Naive thymus-derived CD4-positive, alpha-beta T cell (primary cell): ENCODE data around the gene FAM222A. TPM values are rescaled to one million over a fixed set of nuclear protein-coding genes. Genes with fewer than 3 reads are reported as not detected.
"Not testable (repeated sequence)": the region's sequence is repeated elsewhere in the genome, so short reads cannot be mapped to it uniquely, and the experiment has no call there.

Experiments used
- ATAC-seq: fragments of 150-1000 bp; cut with Tn5 transposase; 2 replicates; pipeline ENCODE4 v1.10.0; 2021; ENCODE audit warnings: mild to moderate bottlenecking, moderate library complexity
- CTCF ChIA-PET: fragments of 350-600 bp; sonication (Branson Sonifier 250); formaldehyde crosslinking; loops from one replicate; lab custom pipeline; 2021; ENCODE audit warnings: antibody characterized with exemption; lab: Charles Lee
- POLR2A ChIA-PET: fragments of 350-600 bp; sonication (Branson Sonifier 250); formaldehyde crosslinking; loops from one replicate; lab custom pipeline; 2021; ENCODE audit warnings: antibody characterized with exemption, inconsistent platforms; lab: Charles Lee
- DNase-seq, 9 donors: peaks; one replicate each; pipeline versions ENCODE4 v3.0.0 to v3.0.0-alpha.2; 2020 to 2022; ENCODE audit warnings: mixed read lengths in 1 of 9
- H3K27ac ChIP-seq: one replicate; pipeline ENCODE4 v1.7.0; 2013; ENCODE audit warnings: mild to moderate bottlenecking, low read depth, low read length, moderate library complexity
- H3K27me3 ChIP-seq, 2 donors: one replicate each; pipeline ENCODE4 v1.7.0; 2013; ENCODE audit warnings: low read length in 2 of 2, mild to moderate bottlenecking in 2 of 2, moderate library complexity in 2 of 2; ENCODE audit not compliant: control insufficient read depth in 2 of 2, insufficient read depth in 2 of 2
- H3K36me3 ChIP-seq, 3 experiments: 1 replicate in 2 of 3; 2 replicates in 1 of 3; pipeline ENCODE4 v1.7.0; 2013; ENCODE audit warnings: low read length in 3 of 3, mild to moderate bottlenecking in 3 of 3, moderate library complexity in 1 of 3; ENCODE audit not compliant: insufficient read depth in 3 of 3, control insufficient read depth in 2 of 3
- H3K4me1 ChIP-seq, 2 donors: one replicate each; pipeline ENCODE4 v1.7.0; 2013; ENCODE audit warnings: low read length in 2 of 2, mild to moderate bottlenecking in 2 of 2, moderate library complexity in 1 of 2; ENCODE audit not compliant: control insufficient read depth in 2 of 2, insufficient read depth in 2 of 2
- H3K4me3 ChIP-seq: 2 replicates; pipeline ENCODE4 v1.7.0; 2013; ENCODE audit warnings: mild to moderate bottlenecking, low read length
- H3K9me3 ChIP-seq, 3 experiments: 1 replicate in 2 of 3; 2 replicates in 1 of 3; pipeline ENCODE4 v1.7.0; 2013; ENCODE audit warnings: low read length in 3 of 3; ENCODE audit not compliant: control insufficient read depth in 2 of 3
- H3K27ac Mint-ChIP-seq, 9 donors: one replicate each; pipeline ENCODE4 v1.8.0; 2020 to 2022; ENCODE audit warnings: mixed read lengths in 9 of 9, mild to moderate bottlenecking in 8 of 9, moderate library complexity in 5 of 9, inconsistent platforms in 2 of 9
- H3K27me3 Mint-ChIP-seq, 5 donors: one replicate each; pipeline ENCODE4 v1.8.0; 2021 to 2022; ENCODE audit warnings: mixed read lengths in 5 of 5, mild to moderate bottlenecking in 1 of 5
- H3K36me3 Mint-ChIP-seq, 5 donors: one replicate each; pipeline ENCODE4 v1.8.0; 2020 to 2022; ENCODE audit warnings: mixed read lengths in 5 of 5, mild to moderate bottlenecking in 3 of 5, inconsistent platforms in 1 of 5
- H3K4me1 Mint-ChIP-seq, 7 donors: one replicate each; pipeline ENCODE4 v1.8.0; 2020 to 2022; ENCODE audit warnings: mixed read lengths in 7 of 7, mild to moderate bottlenecking in 3 of 7, inconsistent platforms in 1 of 7
- H3K4me3 Mint-ChIP-seq, 10 donors: one replicate each; pipeline ENCODE4 v1.8.0; 2020 to 2022; ENCODE audit warnings: mild to moderate bottlenecking in 10 of 10, mixed read lengths in 10 of 10, moderate library complexity in 6 of 10, inconsistent platforms in 2 of 10
- H3K9me3 Mint-ChIP-seq, 11 donors: one replicate each; pipeline ENCODE4 v1.8.0; 2020 to 2022; ENCODE audit warnings: mixed read lengths in 11 of 11, mild to moderate bottlenecking in 4 of 11, inconsistent platforms in 1 of 11, moderate library complexity in 1 of 11
- intact Hi-C, 2 donors: fragments of 100-400 bp; cut with micrococcal nuclease; formaldehyde crosslinking; loops; one replicate each; pipeline ENCODE4 v1.15.1; 2023
- polyA plus RNA-seq, 2 donors: library from polyadenylated mRNA; unstranded; fragments of 300-500 nt; fragmentation: Illumina TruSeq; gene quantifications; one replicate each; pipeline ENCODE4 v1.2.3, GENCODE V29; 2021
- total RNA-seq, 6 experiments: library from RNA in 5 of 6; stranded (reverse) in 5 of 6; gene quantifications; 1 replicate in 5 of 6; 2 replicates in 1 of 6; pipeline ENCODE4 v1.2.3 and lab custom pipeline; 2021 to 2026

FAM222A gene
- total and polyA plus RNA-seq, 7 experiments from 2014 or later, result 0.08 to 1.6 (median 0.38) TPM

DNA sequence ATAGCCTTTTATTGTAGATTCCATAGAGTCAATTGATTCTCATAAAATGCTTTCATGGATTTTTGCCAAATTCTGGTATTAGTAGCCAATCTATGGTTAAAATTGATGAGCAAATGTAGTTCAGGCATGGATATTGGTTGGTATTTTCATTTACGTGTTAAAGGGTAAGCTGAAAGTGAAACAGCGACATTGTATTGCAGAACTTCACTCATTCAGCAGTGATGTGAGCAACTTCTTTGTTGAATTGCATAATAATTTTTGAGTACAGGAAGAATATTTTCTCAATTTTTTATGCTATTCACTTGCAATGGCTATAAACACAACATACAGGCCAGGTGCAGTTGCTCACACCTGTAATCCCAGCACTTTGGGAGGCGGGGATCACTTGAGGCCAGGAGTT lies 24.2 kb upstream of the FAM222A start:
- no peak overlapping the region for H3K27ac ChIP-seq
- Mint-ChIP-seq H3K27me3 (peaks cover 9 to 16% (median 12%) of the 10 kb centered on the region in 5 donors), H3K9me3 (no peaks in the 10 kb centered on the region), H3K4me1 (peaks cover 0 to 3% (median 0%) of the 10 kb centered on the region in 7 donors), H3K4me3 (no peak overlapping the region), H3K27ac (no peak overlapping the region), H3K36me3 (peaks cover 0 to 4% (median 0%) of the 10 kb centered on the region in 5 donors)
- POLR2A ChIA-PET, result no interaction called here
- H3K27me3 ChIP-seq, result no peaks in the 10 kb centered on the region
- intact Hi-C loops, result no loop called here
- H3K36me3 ChIP-seq, result no peaks in the 10 kb centered on the region
- H3K4me1 ChIP-seq, result no peaks in the 10 kb centered on the region
- CTCF ChIA-PET, result no interaction called here
- DNase-seq, result no peak
- no peak overlapping the region for H3K4me3 ChIP-seq
- no peaks in the 10 kb centered on the region for H3K9me3 ChIP-seq
- ATAC-seq, result no peak

DNA sequence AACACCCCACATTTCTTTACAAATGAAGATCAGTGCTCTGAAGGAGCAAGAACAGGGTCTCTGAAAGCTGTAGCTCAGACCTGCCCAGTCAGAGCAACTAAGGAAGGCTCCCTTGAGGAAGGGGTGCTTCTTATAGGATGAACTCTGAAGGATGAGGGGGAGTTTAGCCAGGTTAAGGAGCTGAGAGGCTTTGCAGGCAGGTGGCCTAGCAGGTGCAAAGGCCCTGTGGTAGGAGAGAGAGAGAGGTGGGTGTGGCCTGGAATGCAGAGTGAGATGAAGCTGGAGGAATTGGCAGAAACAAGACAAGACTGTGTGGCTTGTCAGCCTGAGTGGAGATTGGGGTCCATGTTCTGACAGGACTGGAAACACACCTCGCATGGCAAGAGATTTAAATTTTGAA lies 20.5 kb upstream of the FAM222A start:
- Histone ChIP-seq H3K4me1 (no peaks in the 10 kb centered on the region), H3K27ac (no peak overlapping the region), H3K36me3 (no peaks in the 10 kb centered on the region), H3K9me3 (no peaks in the 10 kb centered on the region), H3K4me3 (no peak overlapping the region), H3K27me3 (no peaks in the 10 kb centered on the region)
- intact Hi-C loops, result no loop called here
- ATAC-seq, result no peak
- Mint-ChIP-seq H3K36me3 (peaks cover 0 to 4% (median 0%) of the 10 kb centered on the region in 5 donors), H3K4me3 (no peak overlapping the region), H3K27ac (no peak overlapping the region), H3K4me1 (peaks cover 0 to 3% (median 0%) of the 10 kb centered on the region in 7 donors), H3K9me3 (peaks cover 0 to 3% (median 0%) of the 10 kb centered on the region in 11 donors), H3K27me3 (peaks cover 9 to 16% (median 12%) of the 10 kb centered on the region in 5 donors)
- ChIA-PET POLR2A (no interaction called here), CTCF (interaction anchor here (1.3 kb wide), 1 partner anchor 10 kb away, joined by 3 read pairs; no protein-coding TSS in a partner anchor)
- no peak for DNase-seq

DNA sequence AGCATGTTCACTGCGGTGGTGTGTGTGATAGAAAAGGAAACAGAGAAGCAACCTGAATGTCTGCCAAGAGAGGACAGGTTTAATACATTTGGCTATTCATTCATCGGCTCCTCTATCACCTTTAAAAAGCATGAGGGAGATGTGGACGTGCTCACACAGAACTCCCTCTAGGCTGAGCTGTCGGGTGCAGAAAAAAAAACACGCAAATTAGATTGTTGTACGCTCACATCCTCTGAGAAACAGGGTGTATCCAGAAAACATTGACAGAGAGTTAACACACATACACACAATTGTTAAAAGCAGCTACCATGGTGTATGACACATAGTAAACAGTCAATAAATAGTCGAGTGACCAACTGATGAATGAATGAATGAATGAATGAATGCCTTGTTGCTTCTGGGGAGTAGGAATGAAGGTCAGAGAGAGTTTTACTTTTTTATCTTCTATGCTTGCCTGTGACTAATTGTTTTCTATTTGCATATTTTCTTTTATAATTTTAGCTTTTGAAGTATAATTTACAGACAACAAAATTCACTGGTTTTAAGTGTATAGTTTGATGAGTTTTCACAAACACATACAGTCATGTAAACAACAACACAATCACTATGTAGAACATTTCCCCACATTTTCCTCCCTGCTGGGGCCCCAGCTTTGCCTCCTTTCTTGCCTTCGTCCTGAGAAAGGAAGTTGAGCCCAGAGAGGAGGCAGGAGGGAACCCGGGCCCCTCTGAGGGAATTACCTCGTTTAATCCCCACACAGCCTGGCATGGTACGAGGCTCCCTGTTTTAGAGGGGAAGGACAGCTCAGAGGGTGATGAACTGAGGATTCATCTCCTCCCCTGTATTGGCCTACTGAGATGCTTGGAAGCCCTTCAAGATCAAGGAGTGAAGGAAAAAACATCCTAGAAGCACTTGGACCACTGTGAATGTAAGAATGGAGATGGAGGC lies 19.7 kb upstream of the FAM222A start:
- Histone ChIP-seq H3K36me3 (no peaks in the 10 kb centered on the region), H3K4me3 (no peak overlapping the region), H3K4me1 (no peaks in the 10 kb centered on the region), H3K27ac (no peak overlapping the region), H3K9me3 (no peaks in the 10 kb centered on the region), H3K27me3 (no peaks in the 10 kb centered on the region)
- Mint-ChIP-seq H3K27ac (no peak overlapping the region), H3K9me3 (peaks cover 0 to 3% (median 0%) of the 10 kb centered on the region in 11 donors), H3K4me3 (no peak overlapping the region), H3K36me3 (peaks cover 0 to 4% (median 0%) of the 10 kb centered on the region in 5 donors), H3K4me1 (peaks cover 0 to 1% (median 0%) of the 10 kb centered on the region in 7 donors), H3K27me3 (peaks cover 9 to 16% (median 12%) of the 10 kb centered on the region in 5 donors)
- ChIA-PET POLR2A (no interaction called here), CTCF (no interaction called here)
- DNase-seq, result no peak
- ATAC-seq, result no peak
- intact Hi-C loops, result no loop called here

DNA sequence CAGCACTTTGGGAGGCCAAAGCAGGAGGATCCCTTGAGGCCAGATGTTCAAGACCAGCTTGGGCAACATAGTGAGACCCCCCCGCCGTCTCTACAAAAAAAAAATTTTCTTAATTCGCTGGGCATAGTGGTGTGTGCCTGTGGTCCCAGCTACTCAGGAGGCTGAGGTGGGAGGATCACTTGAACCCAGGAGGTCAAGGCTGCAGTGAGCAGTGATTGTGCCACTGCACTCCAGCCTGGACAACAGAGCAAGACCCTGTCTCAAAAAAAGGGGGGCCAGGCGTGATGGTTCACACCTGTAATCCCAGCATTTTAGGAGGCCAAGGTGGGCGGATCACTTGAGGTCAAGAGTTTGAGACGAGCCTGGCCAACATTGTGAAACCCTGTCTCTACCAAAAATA lies 19.0 kb upstream of the FAM222A start:
- H3K4me1 ChIP-seq, H3K9me3 Mint-ChIP-seq, CTCF ChIA-PET, H3K36me3 Mint-ChIP-seq, H3K4me3 ChIP-seq, H3K27me3 ChIP-seq, ATAC-seq, H3K27ac Mint-ChIP-seq, intact Hi-C loops, POLR2A ChIA-PET, H3K4me1 Mint-ChIP-seq, H3K4me3 Mint-ChIP-seq, H3K36me3 ChIP-seq, DNase-seq, H3K9me3 ChIP-seq, H3K27ac ChIP-seq: not testable (repeated sequence)
- peaks cover 9 to 16% (median 12%) of the 10 kb centered on the region in 5 donors for H3K27me3 Mint-ChIP-seq

DNA sequence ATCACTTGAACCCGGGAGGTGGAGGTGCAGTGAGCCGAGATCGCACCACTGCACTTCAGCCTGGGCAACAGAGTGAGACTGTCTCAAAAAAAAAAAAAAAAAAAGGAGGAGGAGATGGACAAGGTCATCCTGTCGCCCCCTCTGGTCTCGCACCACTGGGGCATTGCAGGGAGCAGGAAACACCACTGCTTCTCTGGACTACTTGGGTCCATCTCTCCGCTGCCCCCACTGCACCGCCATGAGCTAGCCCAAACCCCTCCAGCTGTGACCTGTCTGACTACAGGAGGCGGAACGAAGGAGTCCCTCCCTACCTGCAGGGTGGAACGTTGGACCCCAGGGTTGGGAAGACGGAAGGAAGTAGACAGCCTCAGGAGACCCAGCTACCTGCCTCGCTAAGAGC lies 18.2 kb upstream of the FAM222A start:
- peaks cover 9 to 16% (median 12%) of the 10 kb centered on the region in 5 donors for H3K27me3 Mint-ChIP-seq
- peaks cover 0 to 4% (median 0%) of the 10 kb centered on the region in 5 donors for H3K36me3 Mint-ChIP-seq
- Histone ChIP-seq H3K4me1 (no peaks in the 10 kb centered on the region), H3K36me3 (no peaks in the 10 kb centered on the region), H3K27me3 (no peaks in the 10 kb centered on the region), H3K4me3 (no peak overlapping the region), H3K27ac (no peak overlapping the region), H3K9me3 (no peaks in the 10 kb centered on the region)
- no peak overlapping the region for H3K4me3 Mint-ChIP-seq
- POLR2A ChIA-PET, result no interaction called here
- peaks cover 0 to 1% (median 0%) of the 10 kb centered on the region in 7 donors for H3K4me1 Mint-ChIP-seq
- no peak overlapping the region for H3K27ac Mint-ChIP-seq
- DNase-seq (no peak), ATAC-seq (no peak)
- CTCF ChIA-PET, result no interaction called here
- peaks cover 0 to 3% (median 0%) of the 10 kb centered on the region in 11 donors for H3K9me3 Mint-ChIP-seq
- intact Hi-C loops, result no loop called here

DNA sequence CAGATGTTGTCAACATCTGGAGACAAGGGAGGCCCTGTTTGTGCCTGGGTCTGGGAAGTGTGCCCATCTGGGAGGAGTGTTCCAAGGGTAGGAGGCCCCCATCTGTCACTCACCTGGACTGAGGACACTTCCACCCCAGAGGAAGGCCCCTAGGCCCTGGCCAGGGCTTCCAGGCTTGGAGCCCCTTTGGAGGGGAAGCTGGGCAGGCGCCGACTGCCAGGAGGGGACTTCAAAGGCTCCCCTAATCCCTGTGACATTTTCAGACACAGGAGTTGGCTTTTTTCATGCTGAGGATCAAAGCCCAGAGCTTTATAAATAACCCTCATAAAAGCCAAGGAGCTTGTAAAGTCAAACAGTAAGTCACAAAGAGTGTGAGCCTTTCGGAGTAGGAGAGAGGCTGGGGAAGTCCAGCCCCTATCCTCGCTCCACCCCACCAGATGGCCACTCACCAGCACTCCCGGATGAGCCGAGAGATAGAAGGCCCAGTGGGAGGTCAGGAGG lies 17.6 kb upstream of the FAM222A start:
- CTCF ChIA-PET, result no interaction called here
- Mint-ChIP-seq H3K27me3 (peaks cover 9 to 16% (median 12%) of the 10 kb centered on the region in 5 donors), H3K4me3 (no peak overlapping the region), H3K36me3 (peaks cover 0 to 4% (median 0%) of the 10 kb centered on the region in 5 donors), H3K9me3 (peaks cover 0 to 3% (median 0%) of the 10 kb centered on the region in 11 donors), H3K27ac (no peak overlapping the region), H3K4me1 (peaks cover 0 to 1% (median 0%) of the 10 kb centered on the region in 7 donors)
- no peak overlapping the region for H3K27ac ChIP-seq
- H3K27me3 ChIP-seq, result no peaks in the 10 kb centered on the region
- no peaks in the 10 kb centered on the region for H3K9me3 ChIP-seq
- ATAC-seq (no peak), DNase-seq (no peak)
- intact Hi-C loops, result no loop called here
- H3K4me1 ChIP-seq, result no peaks in the 10 kb centered on the region
- POLR2A ChIA-PET, result no interaction called here
- H3K4me3 ChIP-seq, result no peak overlapping the region
- H3K36me3 ChIP-seq, result no peaks in the 10 kb centered on the region
